ENCODE data around the gene TMOD3. TPM values are rescaled to one million over a fixed set of nuclear protein-coding genes. Genes with fewer than 3 reads are reported as not detected.

TMOD3 gene
- total RNA-seq, 1 experiment from 2014 or later, result 54.4 TPM

DNA sequence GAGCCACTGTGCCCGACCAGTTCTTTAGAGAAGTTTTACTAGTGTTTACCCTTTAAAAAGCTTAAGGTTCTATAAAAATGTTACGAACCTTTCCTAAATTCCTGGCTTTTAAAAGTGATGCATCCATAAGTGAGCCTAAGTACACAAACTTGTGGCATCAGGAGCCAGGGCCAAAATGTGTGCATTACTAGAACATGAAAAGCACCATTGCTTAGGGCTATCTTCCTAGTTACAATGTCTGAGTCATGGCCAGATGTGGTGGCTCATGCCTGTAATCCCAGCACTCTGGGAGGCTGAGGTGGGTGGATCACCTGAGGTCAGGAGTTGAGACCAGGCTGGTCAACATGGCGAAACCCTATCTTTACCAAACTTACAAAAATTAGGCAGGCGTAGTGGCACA, 102.2 kb downstream of the TMOD3 start:
- H3K36me3 Mint-ChIP-seq (ENCODE audit: insufficient read depth, unreplicated experiment), result peaks cover 9% of the 10 kb centered on the region
- TF ChIP-seq, protein P1, sequence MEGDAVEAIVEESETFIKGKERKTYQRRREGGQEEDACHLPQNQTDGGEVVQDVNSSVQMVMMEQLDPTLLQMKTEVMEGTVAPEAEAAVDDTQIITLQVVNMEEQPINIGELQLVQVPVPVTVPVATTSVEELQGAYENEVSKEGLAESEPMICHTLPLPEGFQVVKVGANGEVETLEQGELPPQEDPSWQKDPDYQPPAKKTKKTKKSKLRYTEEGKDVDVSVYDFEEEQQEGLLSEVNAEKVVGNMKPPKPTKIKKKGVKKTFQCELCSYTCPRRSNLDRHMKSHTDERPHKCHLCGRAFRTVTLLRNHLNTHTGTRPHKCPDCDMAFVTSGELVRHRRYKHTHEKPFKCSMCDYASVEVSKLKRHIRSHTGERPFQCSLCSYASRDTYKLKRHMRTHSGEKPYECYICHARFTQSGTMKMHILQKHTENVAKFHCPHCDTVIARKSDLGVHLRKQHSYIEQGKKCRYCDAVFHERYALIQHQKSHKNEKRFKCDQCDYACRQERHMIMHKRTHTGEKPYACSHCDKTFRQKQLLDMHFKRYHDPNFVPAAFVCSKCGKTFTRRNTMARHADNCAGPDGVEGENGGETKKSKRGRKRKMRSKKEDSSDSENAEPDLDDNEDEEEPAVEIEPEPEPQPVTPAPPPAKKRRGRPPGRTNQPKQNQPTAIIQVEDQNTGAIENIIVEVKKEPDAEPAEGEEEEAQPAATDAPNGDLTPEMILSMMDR (IDR thresholded peaks at IDR 0.05; ENCODE audit: insufficient read depth in 1 of 2, low read depth in 1 of 2, low read length in 1 of 2, severe bottlenecking in 1 of 2, unreplicated experiment in 1 of 2), result no peak
- H3K27me3 ChIP-seq (replicated peaks; ENCODE audit: control insufficient read depth, insufficient read depth, low read length), result no peaks in the 10 kb centered on the region
- ChIA-PET CTCF (no interaction called here), POLR2A (no interaction called here)
- H3K4me1 ChIP-seq, result no peaks in the 10 kb centered on the region
- DNase-seq, result no peak
- no peaks in the 10 kb centered on the region for H3K27me3 Mint-ChIP-seq (ENCODE audit: insufficient read depth, unreplicated experiment)
- H3K27ac Mint-ChIP-seq (ENCODE audit: unreplicated experiment), result no peak overlapping the region
- H3K4me3 Mint-ChIP-seq (ENCODE audit: unreplicated experiment), result no peak overlapping the region
- no peaks in the 10 kb centered on the region for H3K9me3 ChIP-seq
- BruUV-seq (replicated peaks), result no TSS peak
- H3K36me3 ChIP-seq (ENCODE audit: control insufficient read depth, insufficient read depth, low read length), result no peaks in the 10 kb centered on the region
- intact Hi-C loops (cut with micrococcal nuclease; ENCODE audit: unreplicated experiment), result no loop called here
- no peaks in the 10 kb centered on the region for H3K4me1 Mint-ChIP-seq (ENCODE audit: low read depth, unreplicated experiment)
- no peak overlapping the region for H3K4me3 ChIP-seq (ENCODE audit: low read depth, low read length)
- H3K9me3 Mint-ChIP-seq (ENCODE audit: unreplicated experiment), result no peaks in the 10 kb centered on the region

DNA sequence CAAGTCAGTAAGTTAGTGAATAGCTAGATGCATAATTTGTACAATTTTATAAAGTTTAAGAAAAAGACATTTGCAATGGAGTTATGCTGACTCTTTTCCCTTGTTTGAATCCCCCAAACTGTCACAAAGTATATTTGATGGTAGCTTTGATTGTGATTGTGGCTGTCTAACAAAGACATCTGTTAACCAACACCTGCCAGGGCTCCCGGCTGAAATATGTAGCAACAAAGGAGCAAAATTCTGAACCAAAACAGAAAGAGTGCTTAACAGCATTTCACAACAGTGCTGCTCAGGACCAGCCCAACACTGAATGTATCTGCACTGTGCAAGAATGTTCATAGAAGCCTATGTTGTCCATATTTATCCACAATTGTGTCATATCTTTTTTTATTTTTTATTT, 102.7 kb downstream of the TMOD3 start:
- DNase-seq, result no peak
- intact Hi-C loops (cut with micrococcal nuclease; ENCODE audit: unreplicated experiment), result no loop called here
- Histone ChIP-seq H3K27me3 (replicated peaks; ENCODE audit: control insufficient read depth, insufficient read depth, low read length) (no peaks in the 10 kb centered on the region), H3K4me1 (no peaks in the 10 kb centered on the region), H3K36me3 (ENCODE audit: control insufficient read depth, insufficient read depth, low read length) (no peaks in the 10 kb centered on the region), H3K9me3 (no peaks in the 10 kb centered on the region), H3K4me3 (ENCODE audit: low read depth, low read length) (no peak overlapping the region)
- ChIA-PET CTCF (no interaction called here), POLR2A (no interaction called here)
- peaks cover 11% of the 10 kb centered on the region for H3K36me3 Mint-ChIP-seq (ENCODE audit: insufficient read depth, unreplicated experiment)
- H3K9me3 Mint-ChIP-seq (ENCODE audit: unreplicated experiment), result no peaks in the 10 kb centered on the region
- BruUV-seq (replicated peaks), result no TSS peak
- H3K4me1 Mint-ChIP-seq (ENCODE audit: low read depth, unreplicated experiment), result no peaks in the 10 kb centered on the region
- no peak overlapping the region for H3K4me3 Mint-ChIP-seq (ENCODE audit: unreplicated experiment)
- TF ChIP-seq, protein P1 (IDR thresholded peaks at IDR 0.05; ENCODE audit: insufficient read depth in 1 of 2, low read depth in 1 of 2, low read length in 1 of 2, severe bottlenecking in 1 of 2, unreplicated experiment in 1 of 2), result no peak
- H3K27me3 Mint-ChIP-seq (ENCODE audit: insufficient read depth, unreplicated experiment), result no peaks in the 10 kb centered on the region
- no peak overlapping the region for H3K27ac Mint-ChIP-seq (ENCODE audit: unreplicated experiment)

DNA sequence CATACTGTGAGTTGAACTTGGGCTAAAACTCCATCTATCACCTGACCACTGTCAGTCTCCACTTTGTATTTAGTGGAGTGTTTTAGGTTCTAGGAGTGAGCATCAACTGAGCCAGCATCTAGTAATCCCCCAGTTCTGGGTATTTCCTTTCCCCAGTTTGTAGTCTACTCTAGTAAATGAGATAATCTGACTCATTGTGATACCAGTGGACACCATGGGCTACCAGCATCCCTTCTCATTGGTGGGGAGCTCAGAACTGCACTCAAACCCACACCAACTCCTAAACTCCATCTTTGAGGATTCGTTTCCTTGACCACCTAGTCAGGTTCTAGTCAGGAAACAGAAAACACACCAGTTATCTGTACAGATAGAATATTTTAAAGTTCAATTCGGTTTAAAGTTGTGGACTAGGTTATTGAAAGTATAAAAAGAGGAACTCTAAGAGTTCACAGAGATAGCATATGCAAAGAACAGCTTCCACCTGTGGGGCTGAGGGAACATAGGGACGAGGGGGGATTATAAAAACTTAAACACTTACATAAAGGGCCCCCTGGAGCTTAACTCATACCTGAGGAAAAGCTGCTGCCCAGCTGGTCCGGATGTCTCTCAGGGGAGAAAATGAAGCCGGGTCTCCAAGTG, 106.1 kb downstream of the TMOD3 start:
- H3K27ac Mint-ChIP-seq (ENCODE audit: unreplicated experiment), result no peak overlapping the region
- H3K4me1 Mint-ChIP-seq (ENCODE audit: low read depth, unreplicated experiment), result no peaks in the 10 kb centered on the region
- peaks cover 29% of the 10 kb centered on the region for H3K36me3 Mint-ChIP-seq (ENCODE audit: insufficient read depth, unreplicated experiment)
- ChIA-PET CTCF (no interaction called here), POLR2A (no interaction called here)
- Histone ChIP-seq H3K27me3 (replicated peaks; ENCODE audit: control insufficient read depth, insufficient read depth, low read length) (no peaks in the 10 kb centered on the region), H3K4me1 (no peaks in the 10 kb centered on the region), H3K36me3 (ENCODE audit: control insufficient read depth, insufficient read depth, low read length) (no peaks in the 10 kb centered on the region), H3K4me3 (ENCODE audit: low read depth, low read length) (no peak overlapping the region), H3K9me3 (no peaks in the 10 kb centered on the region)
- no peak for DNase-seq
- no peaks in the 10 kb centered on the region for H3K9me3 Mint-ChIP-seq (ENCODE audit: unreplicated experiment)
- TF ChIP-seq, protein P1 (IDR thresholded peaks at IDR 0.05; ENCODE audit: insufficient read depth in 1 of 2, low read depth in 1 of 2, low read length in 1 of 2, severe bottlenecking in 1 of 2, unreplicated experiment in 1 of 2), result no peak
- no peak overlapping the region for H3K4me3 Mint-ChIP-seq (ENCODE audit: unreplicated experiment)
- intact Hi-C loops (cut with micrococcal nuclease; ENCODE audit: unreplicated experiment), result no loop called here
- no peaks in the 10 kb centered on the region for H3K27me3 Mint-ChIP-seq (ENCODE audit: insufficient read depth, unreplicated experiment)
- BruUV-seq (replicated peaks), result no TSS peak

Data from Caco-2 (cell line).